NB4 (cell line): ENCODE measurements around the gene STK33.

Experiments used
- DNase-seq: peaks from one replicate; pipeline ENCODE4 v3.0.0; 2010; ENCODE audit warnings: low read depth
- H3K4me3 ChIP-seq: one replicate; pipeline ENCODE4 v1.5.1; 2011; ENCODE audit warnings: mild to moderate bottlenecking, low read depth, low read length, moderate library complexity
- MYC ChIP-seq: IDR thresholded peaks from 2 replicates; pipeline ENCODE4 v1.6.1; 2011; ENCODE audit warnings: low read depth, low read length
- POLR2A ChIP-seq: IDR thresholded peaks from 2 replicates; pipeline ENCODE4 v1.6.1; 2011; ENCODE audit warnings: mild to moderate bottlenecking; ENCODE audit not compliant: insufficient read length; ENCODE audit errors: extremely low read depth
- TF ChIP-seq, protein P1 (sequence below): IDR thresholded peaks from one replicate; pipeline ENCODE4 v1.5.1; 2012; ENCODE audit warnings: low read depth, low read length
- TF ChIP-seq, protein P2 (sequence below): IDR thresholded peaks from 2 replicates; pipeline ENCODE4 v1.6.1; 2011; ENCODE audit warnings: low read depth, low read length

The STK33 gene

GRCh38 chr11:8543278-8543677 lies 50.8 kb downstream of the STK33 start:
- H3K4me3 ChIP-seq, result no peak overlapping the region
- TF ChIP-seq POLR2A, result no peak
- TF ChIP-seq, protein P1, sequence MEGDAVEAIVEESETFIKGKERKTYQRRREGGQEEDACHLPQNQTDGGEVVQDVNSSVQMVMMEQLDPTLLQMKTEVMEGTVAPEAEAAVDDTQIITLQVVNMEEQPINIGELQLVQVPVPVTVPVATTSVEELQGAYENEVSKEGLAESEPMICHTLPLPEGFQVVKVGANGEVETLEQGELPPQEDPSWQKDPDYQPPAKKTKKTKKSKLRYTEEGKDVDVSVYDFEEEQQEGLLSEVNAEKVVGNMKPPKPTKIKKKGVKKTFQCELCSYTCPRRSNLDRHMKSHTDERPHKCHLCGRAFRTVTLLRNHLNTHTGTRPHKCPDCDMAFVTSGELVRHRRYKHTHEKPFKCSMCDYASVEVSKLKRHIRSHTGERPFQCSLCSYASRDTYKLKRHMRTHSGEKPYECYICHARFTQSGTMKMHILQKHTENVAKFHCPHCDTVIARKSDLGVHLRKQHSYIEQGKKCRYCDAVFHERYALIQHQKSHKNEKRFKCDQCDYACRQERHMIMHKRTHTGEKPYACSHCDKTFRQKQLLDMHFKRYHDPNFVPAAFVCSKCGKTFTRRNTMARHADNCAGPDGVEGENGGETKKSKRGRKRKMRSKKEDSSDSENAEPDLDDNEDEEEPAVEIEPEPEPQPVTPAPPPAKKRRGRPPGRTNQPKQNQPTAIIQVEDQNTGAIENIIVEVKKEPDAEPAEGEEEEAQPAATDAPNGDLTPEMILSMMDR, result no peak
- TF ChIP-seq, protein P2, sequence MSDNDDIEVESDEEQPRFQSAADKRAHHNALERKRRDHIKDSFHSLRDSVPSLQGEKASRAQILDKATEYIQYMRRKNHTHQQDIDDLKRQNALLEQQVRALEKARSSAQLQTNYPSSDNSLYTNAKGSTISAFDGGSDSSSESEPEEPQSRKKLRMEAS, result no peak
- no peak for TF ChIP-seq MYC
- no peak for DNase-seq

GRCh38 chr11:8541448-8541847 lies 52.6 kb downstream of the STK33 start:
- no peak overlapping the region for H3K4me3 ChIP-seq
- TF ChIP-seq, protein P1, result no peak
- TF ChIP-seq POLR2A, result no peak
- TF ChIP-seq, protein P2, result no peak
- TF ChIP-seq MYC, result no peak
- DNase-seq, result no peak

DNA sequence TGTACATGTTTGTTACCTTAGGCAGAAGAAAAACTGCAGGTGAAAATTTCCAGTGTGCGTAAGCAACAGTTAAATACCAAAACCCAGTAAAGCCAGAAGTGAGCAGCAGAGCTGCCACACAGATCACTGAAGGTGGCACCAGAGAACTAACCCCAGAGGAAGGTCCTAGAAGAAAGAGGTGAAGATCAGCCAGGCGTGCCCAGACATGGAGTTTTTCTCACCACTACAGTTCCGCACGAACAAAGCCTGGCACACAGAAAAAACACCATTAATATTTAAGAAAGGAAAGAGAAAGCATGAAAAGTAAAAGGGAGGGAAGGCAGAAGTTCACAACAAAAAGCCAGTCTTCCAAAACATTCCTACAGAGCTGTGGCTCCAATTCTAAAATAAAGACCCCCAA lies 60.7 kb downstream of the STK33 start:
- H3K4me3 ChIP-seq, result no peak overlapping the region
- no peak for DNase-seq
- TF ChIP-seq MYC, result no peak

GRCh38 chr11:8532475-8532874 lies 61.6 kb downstream of the STK33 start:
- DNase-seq, result no peak
- TF ChIP-seq, protein P2, result no peak
- no peak for TF ChIP-seq POLR2A
- TF ChIP-seq, protein P1, result no peak
- no peak overlapping the region for H3K4me3 ChIP-seq

- no peak overlapping the region for H3K4me3 ChIP-seq
- TF ChIP-seq, protein P2, result no peak
- TF ChIP-seq, protein P1, result no peak
- TF ChIP-seq POLR2A, result no peak
- no peak for TF ChIP-seq MYC
- DNase-seq, result no peak
These were observed 62.0 kb downstream of the STK33 start for GRCh38 chr11:8531982-8532381.

- DNase-seq, result no peak
- no peak overlapping the region for H3K4me3 ChIP-seq
- TF ChIP-seq MYC, result no peak
- TF ChIP-seq, protein P1, result no peak
- TF ChIP-seq, protein P2, result no peak
- no peak for TF ChIP-seq POLR2A
These were observed 62.7 kb downstream of the STK33 start for GRCh38 chr11:8531312-8531711.
